Loucy (cell line): ENCODE measurements around the gene INSRR.

ENCODE experiments used
- EZH2phosphoT487 ChIP-seq: fragments of 200-600 bp; IDR thresholded peaks from 2 replicates; pipeline ENCODE4 v1.6.1; 2018; ENCODE audit warnings: antibody characterized with exemption, mild to moderate bottlenecking, moderate library complexity, borderline replicate concordance
- TF ChIP-seq, protein P1 (sequence below): fragments of 200-600 bp; sonication (generic); conservative IDR thresholded peaks from 2 replicates; pipeline ENCODE4 v1.5.1; 2014; ENCODE audit warnings: mild to moderate bottlenecking, antibody characterized with exemption, low read length

DNA sequence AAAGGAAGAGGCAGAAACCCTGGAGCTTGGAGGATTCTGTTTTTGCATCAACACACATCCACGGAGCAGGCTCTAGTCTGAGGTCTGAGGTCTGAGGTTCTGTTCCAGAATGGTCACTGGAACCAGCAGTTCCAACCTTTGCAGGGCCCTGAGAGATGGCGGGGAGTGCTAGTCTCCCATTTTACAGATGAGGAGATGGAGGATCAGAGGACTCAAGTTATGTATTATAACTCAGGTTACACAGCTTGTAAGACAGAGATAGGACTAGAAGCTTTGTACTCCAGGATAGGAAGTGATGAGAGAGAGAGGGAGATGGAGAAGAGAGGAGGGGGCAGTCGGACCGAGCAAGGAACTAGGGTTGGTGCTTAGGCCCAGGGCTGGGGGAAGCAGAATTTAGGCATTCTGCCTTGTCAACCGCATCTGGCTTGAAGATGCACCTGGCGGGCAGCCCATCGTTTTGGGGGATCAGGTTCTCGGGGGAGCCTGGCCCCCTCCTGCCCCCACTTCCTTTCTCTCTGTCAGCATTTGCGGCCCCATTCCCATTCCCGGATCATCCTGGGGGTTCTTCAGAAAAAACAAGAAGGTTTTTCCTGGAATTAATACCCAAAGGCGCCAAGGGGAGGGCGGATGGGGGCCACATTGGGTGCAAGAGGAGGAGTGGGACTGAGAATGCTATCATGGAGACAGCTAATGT is 40.2 kb upstream of the INSRR start:
- TF ChIP-seq, protein P1, sequence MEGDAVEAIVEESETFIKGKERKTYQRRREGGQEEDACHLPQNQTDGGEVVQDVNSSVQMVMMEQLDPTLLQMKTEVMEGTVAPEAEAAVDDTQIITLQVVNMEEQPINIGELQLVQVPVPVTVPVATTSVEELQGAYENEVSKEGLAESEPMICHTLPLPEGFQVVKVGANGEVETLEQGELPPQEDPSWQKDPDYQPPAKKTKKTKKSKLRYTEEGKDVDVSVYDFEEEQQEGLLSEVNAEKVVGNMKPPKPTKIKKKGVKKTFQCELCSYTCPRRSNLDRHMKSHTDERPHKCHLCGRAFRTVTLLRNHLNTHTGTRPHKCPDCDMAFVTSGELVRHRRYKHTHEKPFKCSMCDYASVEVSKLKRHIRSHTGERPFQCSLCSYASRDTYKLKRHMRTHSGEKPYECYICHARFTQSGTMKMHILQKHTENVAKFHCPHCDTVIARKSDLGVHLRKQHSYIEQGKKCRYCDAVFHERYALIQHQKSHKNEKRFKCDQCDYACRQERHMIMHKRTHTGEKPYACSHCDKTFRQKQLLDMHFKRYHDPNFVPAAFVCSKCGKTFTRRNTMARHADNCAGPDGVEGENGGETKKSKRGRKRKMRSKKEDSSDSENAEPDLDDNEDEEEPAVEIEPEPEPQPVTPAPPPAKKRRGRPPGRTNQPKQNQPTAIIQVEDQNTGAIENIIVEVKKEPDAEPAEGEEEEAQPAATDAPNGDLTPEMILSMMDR: no peak
- TF ChIP-seq EZH2phosphoT487: no peak
